Measurements from ENCODE around the gene MFAP2. TPM values are rescaled to one million over a fixed set of nuclear protein-coding genes. Genes with fewer than 3 reads are reported as not detected.

MFAP2 gene
- total RNA-seq, 6 donors from 2014 or later, result 2.1 to 21.7 (median 7.2) TPM

- peaks cover 0 to 5% (median 0%) of the 10 kb centered on the region in 4 donors for H3K4me1 ChIP-seq
- WGBS, 2 donors, result 80 to 88% methylated on average over 13 of the region's 13 CpGs
- H3K9me3 ChIP-seq, result no peaks in the 10 kb centered on the region
- no peaks in the 10 kb centered on the region for H3K27me3 ChIP-seq
- H3K4me3 ChIP-seq, result no peak overlapping the region
- H3K27ac ChIP-seq, result no peak overlapping the region
- ATAC-seq (ENCODE audit: low FRiP score in 2 of 2), result no peak
- TF ChIP-seq POLR2AphosphoS5 (IDR thresholded peaks at IDR 0.05) (no peak), POLR2A (IDR thresholded peaks at IDR 0.05) (no peak), CTCF (IDR thresholded peaks at IDR 0.05) (no peak), EP300 (IDR thresholded peaks at IDR 0.05) (no peak)
- DNase-seq, result no peak
- H3K36me3 ChIP-seq, result peaks cover 0 to 26% (median 10%) of the 10 kb centered on the region in 4 donors
Measured at GRCh38 chr1:16927711-16928485, 52.5 kb downstream of the MFAP2 start.

GRCh38 chr1:16927256-16927655, 53.2 kb downstream of the MFAP2 start:
- DNase-seq (no peak), ATAC-seq (ENCODE audit: low FRiP score in 2 of 2) (no peak)
- H3K36me3 ChIP-seq, result peaks cover 0 to 23% (median 7%) of the 10 kb centered on the region in 4 donors
- H3K4me1 ChIP-seq, result peaks cover 0 to 5% (median 0%) of the 10 kb centered on the region in 4 donors
- no peak overlapping the region for H3K27ac ChIP-seq
- WGBS, 2 donors, result 84 to 94% methylated on average over 14 of the region's 14 CpGs
- TF ChIP-seq EP300 (IDR thresholded peaks at IDR 0.05) (no peak), CTCF (IDR thresholded peaks at IDR 0.05) (no peak), POLR2AphosphoS5 (IDR thresholded peaks at IDR 0.05) (no peak), POLR2A (IDR thresholded peaks at IDR 0.05) (no peak)
- no peak overlapping the region for H3K4me3 ChIP-seq
- peaks cover 0 to 1% (median 0%) of the 10 kb centered on the region in 4 donors for H3K27me3 ChIP-seq
- H3K9me3 ChIP-seq, result no peaks in the 10 kb centered on the region

- H3K4me1 ChIP-seq, result peaks cover 2 to 12% (median 5%) of the 10 kb centered on the region in 4 donors
- no peak overlapping the region for H3K27ac ChIP-seq
- H3K36me3 ChIP-seq, result peaks cover 0 to 19% (median 7%) of the 10 kb centered on the region in 4 donors
- TF ChIP-seq POLR2AphosphoS5 (IDR thresholded peaks at IDR 0.05) (no peak), CTCF (IDR thresholded peaks at IDR 0.05) (no peak), POLR2A (IDR thresholded peaks at IDR 0.05) (no peak), EP300 (IDR thresholded peaks at IDR 0.05) (no peak)
- ATAC-seq (ENCODE audit: low FRiP score in 2 of 2), result no peak
- H3K27me3 ChIP-seq, result peaks cover 0 to 3% (median 0%) of the 10 kb centered on the region in 4 donors
- WGBS, 2 donors, result 61 to 78% methylated on average over 10 of the region's 10 CpGs
- DNase-seq, result no peak
- H3K4me3 ChIP-seq, result no peak overlapping the region
- no peaks in the 10 kb centered on the region for H3K9me3 ChIP-seq
Measured at GRCh38 chr1:16926491-16927073, 53.8 kb downstream of the MFAP2 start.

- Histone ChIP-seq H3K4me1 (peaks cover 6 to 19% (median 7%) of the 10 kb centered on the region in 4 donors), H3K27me3 (peaks cover 0 to 3% (median 0%) of the 10 kb centered on the region in 4 donors), H3K9me3 (no peaks in the 10 kb centered on the region), H3K36me3 (peaks cover 0 to 13% (median 5%) of the 10 kb centered on the region in 4 donors), H3K4me3 (no peak overlapping the region), H3K27ac (no peak overlapping the region)
- ATAC-seq (ENCODE audit: low FRiP score in 2 of 2) (no peak), DNase-seq (peak in 1 of 2 donors; percentile 43)
- no peak for TF ChIP-seq POLR2AphosphoS5 (IDR thresholded peaks at IDR 0.05)
- TF ChIP-seq EP300 (IDR thresholded peaks at IDR 0.05), result no peak
- TF ChIP-seq CTCF (IDR thresholded peaks at IDR 0.05), result no peak
- no peak for TF ChIP-seq POLR2A (IDR thresholded peaks at IDR 0.05)
- WGBS, 2 donors, result 80 to 92% methylated on average over 13 of the region's 13 CpGs
Measured at GRCh38 chr1:16925635-16926490, 54.6 kb downstream of the MFAP2 start.
